Pancreas (tissue), 10 donors: ENCODE data around the gene POLR1H. TPM values are rescaled to one million over a fixed set of nuclear protein-coding genes. Genes with fewer than 3 reads are reported as not detected.

Experiments
- ATAC-seq, 4 donors: fragments of 200-7000 bp; cut with Tn5 transposase; one replicate each; pipeline versions ENCODE4 v1.8.0 to v1.9.1; 2020; ENCODE audit warnings: mild to moderate bottlenecking in 4 of 4, moderate library complexity in 4 of 4
- DNase-seq, 6 donors: peaks; one replicate each; pipeline ENCODE4 v3.0.0-alpha.2; 2020
- FAIRE-seq: peaks from 2 replicates; lab custom pipeline; 2012; peaks lifted over from hg19 to GRCh38; lab: Jason Lieb, UNC
- H3K27ac ChIP-seq, 4 donors: fragments of 200-600 bp; sonication (generic); 1 replicate in 3 of 4; 2 replicates in 1 of 4; pipeline versions ENCODE4 v1.5.0 to v1.8.0; 2020
- H3K27me3 ChIP-seq, 4 donors: fragments of 200-600 bp; one replicate each; pipeline ENCODE4 v1.8.0; 2021
- H3K36me3 ChIP-seq, 3 donors: fragments of 200-600 bp; sonication (generic) in 1 of 3; one replicate each; pipeline versions ENCODE4 v1.5.0 to v1.8.0; 2020 to 2021
- H3K4me1 ChIP-seq, 3 donors: fragments of 200-600 bp; one replicate each; pipeline ENCODE4 v1.8.0; 2021
- H3K4me3 ChIP-seq, 4 donors: fragments of 200-600 bp; sonication (generic) in 2 of 4; one replicate each; pipeline versions ENCODE4 v1.5.0 to v1.8.0; 2020 to 2021
- H3K9me3 ChIP-seq, 4 donors: fragments of 200-600 bp; one replicate each; pipeline ENCODE4 v1.8.0; 2021
- CTCF ChIP-seq, 4 donors: fragments of 200-600 bp; sonication (generic) in 3 of 4; IDR thresholded peaks; one replicate each; pipeline versions ENCODE4 v1.5.0 to v1.8.0; 2021; ENCODE audit warnings: antibody characterized with exemption in 4 of 4
- whole genome bisulfite sequencing, 2 donors: extraction: QIAGEN DNeasy Blood & Tissue Kit; methylation state at CpG; one replicate each; pipeline ENCODE4 v1.1.7; 2013; 5-methylcytosine and 5-hydroxymethylcytosine counted together
- intact Hi-C, 3 donors: fragments of 100-400 bp; cut with DNase I; formaldehyde crosslinking; loops; one replicate each; pipeline versions ENCODE4 v1.11.1 to v1.14.2; 2022
- polyA plus RNA-seq, 2 donors: library from polyadenylated mRNA; stranded (reverse); fragments of 200-250 nt; gene quantifications; one replicate each; pipeline ENCODE4 v1.2.3, GENCODE V29; 2013
- total RNA-seq, 6 donors: library from RNA; stranded (reverse); fragmentation: NEBNext Ultra II Directional in 4 of 6; extraction: Animal tissue kit (Norgen Biotek cat#: 25700) in 4 of 6; gene quantifications; one replicate each; pipeline versions ENCODE4 v1.2.1 to v1.2.4, GENCODE V29; 2021 to 2023
- donor health status: healthy with polysubstance abuse.
- donor health status: DM: no; HTN: no; CAD: no; lungs with moderate emphysema.
- donor health status: DM: no; HTN: no; CAD: no.
- donor health status: control.
- donor health status: control.
- donor health status: Bipolar disorder and iron deficiency.
- donor health status: DM: yes; HTN: yes; CAD: no.
- donor health status: DM: no; HTN: no; CAD: no.
- donor health status: DM: no; HTN: no; CAD: no.
- donor health status: DM: yes; HTN: yes; CAD: no.

The POLR1H gene
- total and polyA plus RNA-seq, 8 donors = 12.5 to 29.8 (median 14.0) TPM

- DNase-seq (no peak), ATAC-seq (no peak), FAIRE-seq (no peak)
- 49 to 55% methylated on average over 57 to 68 of the region's 68 CpGs for WGBS, 2 donors
- no peak overlapping the region for H3K27ac ChIP-seq
- no peak overlapping the region for H3K4me3 ChIP-seq
- no peak for TF ChIP-seq CTCF (IDR thresholded peaks at IDR 0.05)
- H3K9me3 ChIP-seq = no peaks in the 10 kb centered on the region
- intact Hi-C loops = no loop called here
- peaks cover 0 to 10% (median 0%) of the 10 kb centered on the region in 3 donors for H3K36me3 ChIP-seq
- no peaks in the 10 kb centered on the region for H3K27me3 ChIP-seq
- peaks cover 5 to 21% (median 16%) of the 10 kb centered on the region in 3 donors for H3K4me1 ChIP-seq
These were observed 10.2 kb downstream of the POLR1H start for GRCh38 chr6:30071081-30071818.

GRCh38 chr6:30071858-30072257 lies 10.8 kb downstream of the POLR1H start:
- DNase-seq (no peak), FAIRE-seq (no peak), ATAC-seq (no peak)
- 55 to 59% methylated on average over 3 of the region's 3 CpGs for WGBS, 2 donors
- peaks cover 5 to 23% (median 15%) of the 10 kb centered on the region in 3 donors for H3K4me1 ChIP-seq
- no peaks in the 10 kb centered on the region for H3K9me3 ChIP-seq
- H3K4me3 ChIP-seq = no peak overlapping the region
- intact Hi-C loops = no loop called here
- H3K27me3 ChIP-seq = no peaks in the 10 kb centered on the region
- H3K36me3 ChIP-seq = peaks cover 0 to 10% (median 0%) of the 10 kb centered on the region in 3 donors
- TF ChIP-seq CTCF (IDR thresholded peaks at IDR 0.05) = no peak
- no peak overlapping the region for H3K27ac ChIP-seq

- no peak for ATAC-seq
- intact Hi-C loops = no loop called here
These were observed 12.6 kb downstream of the POLR1H start for GRCh38 chr6:30073489-30074235.

GRCh38 chr6:30074331-30075093 lies 13.4 kb downstream of the POLR1H start:
- Histone ChIP-seq H3K4me3 (peak overlapping the region; percentile 24 to 56 (median 32)), H3K27ac (no peak overlapping the region), H3K9me3 (no peaks in the 10 kb centered on the region), H3K36me3 (peaks cover 0 to 7% (median 0%) of the 10 kb centered on the region in 3 donors), H3K4me1 (peaks cover 0 to 14% (median 7%) of the 10 kb centered on the region in 3 donors), H3K27me3 (no peaks in the 10 kb centered on the region)
- TF ChIP-seq CTCF (IDR thresholded peaks at IDR 0.05) = no peak
- DNase-seq (peak in 2 of 6 donors; percentile 28 to 42), ATAC-seq (peak; percentile 5 to 23 (median 14)), FAIRE-seq (no peak)
- 4% methylated on average over 32 to 37 of the region's 37 CpGs for WGBS, 2 donors
- intact Hi-C loops = no loop called here

More at GRCh38 chr6:30073489-30074235, 12.6 kb downstream of the POLR1H start:
- peaks cover 0 to 10% (median 0%) of the 10 kb centered on the region in 3 donors for H3K36me3 ChIP-seq
- peaks cover 0 to 14% (median 7%) of the 10 kb centered on the region in 3 donors for H3K4me1 ChIP-seq
- H3K4me3 ChIP-seq = peak overlapping the region in 1 of 4 donors; percentile 56
- H3K9me3 ChIP-seq = no peaks in the 10 kb centered on the region
- no peak for TF ChIP-seq CTCF (IDR thresholded peaks at IDR 0.05)
- 57 to 61% methylated on average over 7 of the region's 7 CpGs for WGBS, 2 donors
- FAIRE-seq (no peak), DNase-seq (no peak)
- H3K27me3 ChIP-seq = no peaks in the 10 kb centered on the region
- H3K27ac ChIP-seq = no peak overlapping the region
